Ammon's horn (tissue), 1 donor: ENCODE measurements around the gene RAX2.
"Not testable (repeated sequence)": the region's sequence is repeated elsewhere in the genome, so short reads cannot be mapped to it uniquely, and the experiment has no call there.

Experiments used
- DNase-seq: peaks from one replicate; pipeline ENCODE4 v3.0.0-alpha.2; 2016; ENCODE audit warnings: low spot score

Gene RAX2

DNA sequence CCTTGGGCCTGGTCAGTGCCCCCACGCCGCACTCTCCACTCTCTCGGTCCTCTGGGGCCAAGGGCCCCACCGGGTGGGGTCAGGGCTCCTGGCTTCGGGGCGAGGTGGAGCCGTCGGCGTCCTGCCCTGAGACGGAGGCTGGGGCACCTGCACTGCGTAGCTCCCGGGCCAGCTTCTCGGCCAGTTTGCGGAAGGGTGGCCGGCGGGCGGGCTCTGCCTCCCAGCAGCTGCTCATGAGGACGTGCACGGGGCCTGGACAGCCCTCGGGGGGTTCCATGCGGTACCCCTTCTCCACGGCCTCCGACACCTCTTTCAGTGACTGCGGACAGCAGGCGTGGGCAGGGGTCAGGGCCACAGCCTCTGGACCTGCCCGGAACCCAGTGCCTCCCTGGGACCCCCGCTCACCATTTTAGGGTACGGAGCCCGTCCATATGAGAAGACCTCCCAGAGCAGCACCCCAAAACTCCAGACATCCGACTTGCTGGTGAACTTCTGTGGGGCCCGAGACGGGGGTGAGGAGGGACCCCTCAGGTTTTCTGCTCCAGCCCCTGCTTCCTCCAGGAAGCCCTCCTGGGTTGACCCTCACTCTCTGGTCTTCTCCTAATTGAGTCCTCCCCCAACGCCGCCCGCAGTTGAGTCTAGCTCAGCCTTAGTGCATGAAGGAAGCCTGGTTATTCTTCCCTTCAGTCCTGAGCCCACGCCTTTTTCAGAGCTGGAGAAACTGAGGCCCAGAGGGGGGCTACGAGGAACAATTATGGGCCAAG lies 6.3 kb upstream of the RAX2 start:
- no peak for DNase-seq

DNA sequence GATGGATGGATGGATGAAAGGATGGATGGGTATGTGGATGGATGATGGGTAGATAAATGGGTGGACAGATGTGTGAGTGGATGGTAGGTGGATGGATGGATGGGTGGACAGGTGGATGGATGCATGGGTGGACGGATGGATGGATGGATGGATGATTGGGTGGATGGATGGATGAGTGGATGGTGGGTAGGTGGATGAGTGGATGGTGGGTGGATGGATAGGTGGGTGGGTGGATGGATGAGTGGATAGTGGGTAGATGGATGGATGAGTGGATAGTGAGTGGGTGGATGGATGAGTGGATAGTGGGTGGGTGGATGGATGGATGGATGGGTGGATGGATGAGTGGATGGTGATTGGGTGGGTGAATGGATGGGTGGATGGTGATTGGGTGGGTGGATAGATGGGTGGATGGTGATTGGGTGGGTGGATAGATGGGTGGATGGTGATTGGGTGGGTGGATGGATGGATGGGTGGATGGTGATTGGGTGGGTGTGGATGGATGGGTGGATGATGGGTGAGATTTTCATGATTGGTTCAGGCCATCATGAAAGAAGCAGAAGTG lies 4.5 kb upstream of the RAX2 start:
- DNase-seq: no peak

DNA sequence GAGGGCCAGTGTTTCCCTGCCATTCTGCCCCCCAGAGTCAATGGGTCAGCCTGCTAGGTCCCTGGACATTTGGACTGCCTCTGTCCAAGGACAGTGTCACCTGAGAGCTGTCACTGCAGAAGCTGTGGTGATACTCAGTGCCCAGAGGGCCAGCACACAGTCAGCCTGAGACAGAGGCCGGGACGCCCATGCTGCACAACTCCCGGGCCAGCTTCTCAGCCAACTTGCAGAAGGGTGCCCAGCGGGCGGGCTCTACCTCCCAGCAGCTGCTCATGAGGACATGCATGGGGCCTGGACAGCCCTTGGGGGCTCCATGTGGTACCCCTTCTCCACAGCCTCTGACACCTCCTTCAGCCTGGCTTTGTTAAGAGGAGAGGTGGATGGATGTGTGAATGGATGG lies 3.8 kb upstream of the RAX2 start:
- no peak for DNase-seq

DNA sequence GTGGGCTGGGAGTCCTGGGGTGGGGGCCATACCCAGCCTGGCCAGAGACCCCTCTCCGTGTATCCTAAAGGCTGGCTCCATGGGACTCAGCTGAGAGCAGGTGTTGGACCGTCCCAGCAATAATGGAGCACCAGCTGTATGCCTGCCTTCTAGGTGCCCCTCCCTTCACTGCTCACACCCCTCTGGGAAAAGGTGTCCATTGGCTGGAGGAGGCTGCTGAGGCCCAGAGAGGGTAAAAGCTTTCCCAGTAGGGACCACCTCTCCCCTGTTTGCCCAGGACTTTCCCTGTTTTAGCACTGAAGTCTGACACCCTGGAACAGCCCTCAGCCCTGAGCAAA lies 3.3 kb upstream of the RAX2 start:
- no peak for DNase-seq

DNA sequence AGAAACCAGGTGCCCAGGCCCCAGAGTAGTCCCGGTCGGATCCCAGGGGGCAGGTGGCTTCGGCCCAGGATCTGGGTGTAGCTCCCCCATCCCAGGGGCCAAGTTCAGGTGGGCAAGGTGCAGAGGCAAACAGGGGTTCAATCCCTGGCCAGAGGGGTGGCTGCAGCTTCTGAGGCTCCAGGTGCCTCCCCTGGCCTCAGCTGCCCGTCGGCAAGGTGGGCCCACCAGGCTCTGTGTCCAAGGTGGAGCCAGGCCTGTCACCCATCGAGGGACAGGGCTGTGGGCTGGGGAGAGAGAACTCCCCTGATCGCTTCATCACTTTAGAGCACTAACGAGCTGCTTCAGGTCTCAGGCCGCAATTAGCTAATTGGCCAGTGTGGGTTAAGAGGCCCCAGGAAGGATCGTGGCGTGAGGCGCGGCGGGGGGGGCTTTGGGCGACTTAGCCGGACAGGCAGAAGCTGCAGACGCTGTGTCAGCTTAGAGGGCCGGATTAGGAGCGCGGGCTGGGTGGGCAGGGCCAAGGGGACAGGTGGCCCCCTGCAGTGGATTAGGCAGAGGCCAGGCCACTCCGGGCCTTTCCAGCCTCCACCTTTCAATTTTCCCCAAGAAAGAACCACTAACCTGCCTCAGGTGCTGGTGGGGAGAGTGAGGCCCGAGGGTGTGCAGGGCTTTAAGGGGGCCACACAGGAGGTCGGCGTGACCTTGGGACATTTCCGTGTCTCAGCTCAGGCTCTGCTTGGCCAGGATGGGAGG lies 2.8 kb upstream of the RAX2 start:
- no peak for DNase-seq

DNA sequence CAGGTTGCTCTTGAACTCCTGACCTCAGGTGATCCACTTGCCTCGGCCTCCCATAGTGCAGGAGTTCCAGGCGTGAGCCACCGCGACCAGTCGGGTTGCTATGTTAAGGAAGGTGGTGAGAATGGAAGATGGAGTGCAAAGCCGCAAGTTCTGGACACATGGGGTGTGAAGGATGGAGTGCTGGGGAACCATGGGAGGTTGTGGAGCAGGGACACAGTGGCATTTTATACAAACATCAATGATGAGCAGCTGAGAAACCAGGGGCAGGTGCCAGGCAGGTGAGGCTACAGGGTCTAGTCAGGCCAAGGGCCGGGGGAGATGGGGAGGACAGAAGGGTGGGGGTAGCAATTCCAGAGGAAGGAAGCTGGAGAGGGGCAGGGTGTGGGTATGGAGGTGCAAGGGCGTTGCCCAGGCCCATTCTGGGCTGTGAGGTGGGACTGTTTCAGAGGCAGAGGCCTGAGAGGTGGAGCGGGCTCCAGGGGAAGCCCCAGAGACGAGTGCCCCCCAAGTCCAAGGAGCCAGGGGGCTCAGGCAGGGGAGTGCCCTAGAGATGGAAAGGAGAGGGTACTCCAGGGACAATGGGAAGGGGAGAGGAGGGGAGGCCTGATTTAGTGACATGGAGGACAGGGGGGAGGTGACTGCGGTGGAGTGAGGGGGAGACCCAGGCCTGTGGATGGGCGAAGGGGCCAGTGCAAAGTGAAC lies 1.9 kb upstream of the RAX2 start:
- no peak for DNase-seq

DNA sequence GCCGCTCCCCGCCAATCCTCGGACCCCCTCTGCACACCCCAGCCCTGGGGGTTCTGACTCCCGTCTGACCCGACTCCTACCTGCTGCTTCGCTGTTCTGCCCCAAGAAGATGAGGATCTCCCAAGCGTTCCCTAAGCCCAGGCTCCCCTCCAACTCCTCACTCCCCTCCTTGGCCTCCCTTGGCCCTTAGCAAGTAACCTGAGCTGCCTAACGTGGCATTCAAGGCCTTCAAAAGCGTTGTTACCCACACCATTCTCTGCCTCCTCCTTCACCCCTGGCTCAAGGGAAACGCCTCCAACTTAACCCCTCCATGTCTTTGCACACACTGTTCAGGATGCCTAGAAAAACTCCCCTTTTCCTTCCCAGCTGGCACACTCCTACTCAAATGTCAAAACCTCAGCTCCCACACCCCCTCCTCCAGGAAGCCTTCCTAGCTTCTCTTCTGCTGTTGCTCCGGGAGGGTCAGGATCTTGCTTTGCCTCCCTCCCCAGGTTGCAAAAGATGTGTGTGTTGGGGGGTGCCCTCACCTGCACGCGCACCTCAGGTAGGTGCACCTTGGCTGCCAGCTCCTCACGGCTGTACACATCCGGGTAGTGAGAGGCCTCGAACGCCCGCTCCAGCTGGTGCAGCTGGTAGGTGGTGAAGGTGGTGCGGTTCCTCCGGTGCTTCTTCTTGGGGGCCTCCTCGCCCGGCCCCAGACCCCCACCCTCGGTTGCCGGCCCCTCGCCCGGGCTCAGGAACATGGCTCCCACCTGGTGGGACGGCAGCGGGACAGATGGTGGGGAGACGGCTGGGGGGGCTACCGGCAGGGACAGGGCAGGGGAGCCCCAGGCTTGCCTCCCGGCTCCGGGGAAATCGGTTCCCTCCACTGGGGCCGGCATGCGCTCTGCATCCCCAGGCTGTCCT lies 775 bp downstream of the RAX2 start:
- no peak for DNase-seq

DNA sequence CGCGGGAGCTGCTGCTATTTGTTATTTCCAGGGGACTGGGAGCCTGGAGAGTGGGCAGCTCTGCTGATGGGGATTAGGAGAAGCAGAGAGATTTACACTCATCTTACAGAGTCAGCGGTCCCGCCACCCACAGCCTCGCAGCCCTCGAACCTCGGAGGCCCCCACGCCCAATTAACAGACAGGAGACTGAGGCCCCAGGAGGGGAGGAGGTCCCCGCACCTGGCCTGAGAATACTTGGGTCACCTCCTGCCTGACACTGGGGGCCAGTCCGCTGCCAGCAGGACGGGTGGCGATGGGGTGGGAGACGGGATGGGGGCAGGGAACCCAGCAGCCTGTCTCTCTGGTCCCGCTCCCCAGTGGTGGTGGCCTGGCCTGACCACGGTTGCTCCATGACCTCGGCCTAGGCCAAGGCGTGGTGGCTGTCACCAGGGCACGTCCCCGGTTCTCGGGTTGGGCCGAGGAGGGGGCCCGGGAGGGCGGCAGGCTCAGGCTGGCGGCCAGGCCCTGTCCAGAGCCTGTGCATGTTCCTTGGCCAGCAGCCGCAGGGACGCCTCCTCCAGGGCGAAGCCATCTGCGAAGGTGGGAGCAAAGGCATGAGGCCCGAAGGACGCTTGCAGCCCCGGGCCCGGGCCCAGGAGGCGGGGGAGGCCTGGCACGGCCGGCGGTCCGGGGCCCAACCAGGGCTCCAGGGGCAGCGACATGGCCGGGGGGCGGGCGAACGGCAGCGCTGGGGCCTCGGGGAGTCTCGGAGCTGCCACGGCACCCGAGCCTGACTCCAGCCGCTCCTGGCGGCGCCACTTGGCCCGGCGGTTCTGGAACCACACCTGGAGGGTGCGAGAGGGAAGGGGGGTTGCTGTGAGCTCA lies 1.7 kb downstream of the RAX2 start:
- no peak for DNase-seq

DNA sequence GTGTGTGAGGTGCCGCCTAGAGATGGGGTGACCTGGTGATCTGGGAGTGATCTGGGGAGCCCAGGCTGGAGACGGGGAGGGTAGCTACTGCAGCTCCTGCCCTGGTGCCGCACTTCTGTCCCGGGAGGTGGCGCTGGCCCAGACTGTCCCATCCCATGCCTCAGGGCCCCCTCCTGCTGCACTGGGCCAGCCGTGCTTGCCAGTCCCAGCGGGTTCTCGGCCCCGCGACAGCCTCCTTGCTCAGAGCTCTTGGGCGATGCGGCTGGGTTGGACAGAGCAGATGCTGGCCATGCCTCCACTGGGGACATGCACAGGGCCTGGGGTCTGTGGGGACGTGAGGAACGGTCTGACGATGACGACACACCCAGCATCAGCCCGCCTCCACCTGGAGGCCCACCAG lies 2.5 kb downstream of the RAX2 start:
- DNase-seq: no peak

DNA sequence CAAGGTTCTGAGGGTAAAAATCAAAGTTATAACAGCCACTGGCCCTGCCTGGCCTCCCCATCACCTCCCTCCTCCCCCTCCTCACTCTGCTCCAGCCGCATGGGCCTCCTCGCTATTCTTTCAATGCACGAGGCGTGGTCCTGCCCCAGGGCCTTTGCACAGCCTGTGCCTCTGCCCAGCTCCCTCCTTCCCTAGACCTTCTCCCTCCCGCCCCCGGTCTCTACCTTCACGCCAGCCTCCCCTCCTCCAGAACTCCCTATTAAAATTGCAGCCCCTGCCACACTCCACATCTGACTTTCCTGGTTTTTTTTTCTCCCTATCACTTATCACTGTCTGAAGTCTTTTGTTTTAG lies 3.3 kb downstream of the RAX2 start:
- DNase-seq: no peak

DNA sequence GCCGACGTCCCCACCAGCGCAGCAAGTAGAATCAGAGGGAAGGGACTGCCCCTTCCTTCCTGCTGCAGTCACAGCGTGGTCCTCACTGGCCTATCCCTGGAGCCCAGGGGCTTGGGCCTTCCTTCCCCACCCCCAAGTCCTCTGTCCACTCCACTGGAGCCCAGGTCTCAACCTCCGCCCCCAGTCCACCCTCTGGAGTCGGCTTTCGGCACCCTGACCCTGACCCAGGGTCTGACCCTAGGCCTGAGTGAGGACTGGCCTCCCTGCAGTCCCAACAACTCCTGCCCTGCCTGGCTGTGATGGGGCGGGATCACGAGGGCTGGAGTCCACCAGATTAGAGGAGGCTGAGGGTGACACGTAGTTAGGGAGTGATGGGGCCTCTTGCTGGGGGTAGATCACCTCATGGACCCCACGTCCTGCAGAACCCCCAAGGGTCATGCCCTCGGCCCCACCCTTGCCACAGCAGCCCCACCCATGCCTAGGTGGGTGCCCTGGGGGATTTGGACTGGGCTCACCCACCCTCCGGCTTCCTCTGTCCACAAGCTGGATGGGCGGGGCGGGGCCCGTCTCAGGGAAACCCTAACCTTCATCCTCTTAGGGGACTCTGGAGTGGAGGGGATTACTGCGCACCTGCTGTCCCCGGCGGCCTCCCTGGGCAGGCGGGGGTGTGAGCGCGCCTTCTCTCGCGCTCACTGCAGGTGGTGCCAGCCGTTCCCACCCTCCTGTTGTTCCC lies 3.8 kb downstream of the RAX2 start:
- DNase-seq: no peak

DNA sequence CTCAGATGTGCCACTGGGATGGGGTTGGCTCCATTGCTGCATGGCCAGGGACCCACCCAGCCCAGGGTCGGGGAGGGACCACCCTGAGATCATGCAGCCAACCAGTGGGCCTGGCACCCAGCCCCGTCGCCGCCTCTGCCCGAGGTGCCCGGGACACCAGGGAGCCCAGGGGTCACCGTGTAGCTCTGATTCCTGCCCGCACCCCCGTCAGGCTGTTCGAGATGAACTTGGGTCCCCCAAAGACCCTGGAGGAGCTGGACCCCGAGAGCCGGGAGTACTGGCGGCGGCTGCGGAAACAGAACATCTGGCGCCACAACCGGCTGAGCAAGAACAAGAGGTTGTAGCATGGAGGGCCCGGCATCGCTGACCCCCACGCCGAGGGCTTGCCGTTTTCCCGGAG lies 5.0 kb downstream of the RAX2 start:
- DNase-seq: no peak

DNA sequence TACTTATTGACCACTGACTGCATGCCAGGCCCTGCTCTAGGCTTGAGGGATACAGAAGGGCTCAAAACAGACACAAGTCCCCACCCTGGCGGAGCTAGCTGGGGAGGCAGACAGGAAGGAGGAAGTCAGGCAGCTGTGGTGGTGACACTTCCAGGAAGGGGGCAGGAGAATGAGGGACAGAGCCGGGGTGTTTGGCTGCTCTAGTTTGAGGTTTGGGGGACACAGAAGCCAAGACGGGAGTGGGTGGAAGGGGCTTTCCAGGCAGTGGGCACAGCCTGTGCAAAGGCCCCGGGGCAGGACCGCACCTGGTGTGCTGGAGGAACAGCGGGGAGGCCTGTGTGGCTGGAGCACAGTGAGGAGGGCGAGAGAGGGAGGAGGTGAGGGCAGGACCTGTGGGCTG lies 5.5 kb downstream of the RAX2 start:
- DNase-seq: no peak

DNA sequence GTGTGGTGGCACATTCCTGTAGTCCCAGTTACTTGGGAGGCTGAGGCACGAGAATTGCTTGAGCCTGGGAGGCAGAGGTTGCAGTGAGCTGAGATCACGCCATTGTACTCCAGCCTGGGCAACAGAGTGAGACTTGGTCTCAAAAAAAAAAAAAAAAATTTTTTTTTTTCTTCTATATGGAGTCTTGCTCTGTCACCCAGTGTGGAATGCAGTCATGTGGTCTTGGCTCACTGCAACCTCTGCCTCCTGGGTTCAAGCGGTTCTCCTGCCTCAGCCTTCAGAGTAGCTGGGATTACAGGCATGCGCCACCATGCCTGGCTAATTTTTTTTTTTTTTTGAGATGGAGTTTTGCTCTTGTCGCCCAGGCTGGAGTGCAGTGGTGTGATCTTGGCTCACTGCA lies 6.3 kb downstream of the RAX2 start:
- not testable (repeated sequence) for DNase-seq

DNA sequence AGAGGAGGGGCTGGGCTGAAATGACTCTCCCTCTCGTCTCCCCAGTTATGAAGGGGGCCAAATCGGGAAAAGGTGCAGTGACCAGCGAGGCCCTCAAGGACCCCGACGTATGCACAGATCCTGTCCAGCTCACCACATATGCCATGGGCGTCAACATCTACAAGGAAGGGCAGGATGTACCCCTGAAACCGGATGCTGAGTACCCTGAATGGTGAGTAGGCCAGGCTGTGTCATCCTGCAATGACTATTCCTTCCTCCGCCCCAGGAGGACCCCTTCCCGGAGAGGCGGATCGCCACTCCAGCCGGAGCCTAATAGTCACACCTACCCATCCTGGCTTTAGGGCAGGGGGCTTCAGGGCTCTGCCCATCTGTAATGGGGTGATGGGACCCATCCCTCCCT lies 6.9 kb downstream of the RAX2 start:
- no peak for DNase-seq

DNA sequence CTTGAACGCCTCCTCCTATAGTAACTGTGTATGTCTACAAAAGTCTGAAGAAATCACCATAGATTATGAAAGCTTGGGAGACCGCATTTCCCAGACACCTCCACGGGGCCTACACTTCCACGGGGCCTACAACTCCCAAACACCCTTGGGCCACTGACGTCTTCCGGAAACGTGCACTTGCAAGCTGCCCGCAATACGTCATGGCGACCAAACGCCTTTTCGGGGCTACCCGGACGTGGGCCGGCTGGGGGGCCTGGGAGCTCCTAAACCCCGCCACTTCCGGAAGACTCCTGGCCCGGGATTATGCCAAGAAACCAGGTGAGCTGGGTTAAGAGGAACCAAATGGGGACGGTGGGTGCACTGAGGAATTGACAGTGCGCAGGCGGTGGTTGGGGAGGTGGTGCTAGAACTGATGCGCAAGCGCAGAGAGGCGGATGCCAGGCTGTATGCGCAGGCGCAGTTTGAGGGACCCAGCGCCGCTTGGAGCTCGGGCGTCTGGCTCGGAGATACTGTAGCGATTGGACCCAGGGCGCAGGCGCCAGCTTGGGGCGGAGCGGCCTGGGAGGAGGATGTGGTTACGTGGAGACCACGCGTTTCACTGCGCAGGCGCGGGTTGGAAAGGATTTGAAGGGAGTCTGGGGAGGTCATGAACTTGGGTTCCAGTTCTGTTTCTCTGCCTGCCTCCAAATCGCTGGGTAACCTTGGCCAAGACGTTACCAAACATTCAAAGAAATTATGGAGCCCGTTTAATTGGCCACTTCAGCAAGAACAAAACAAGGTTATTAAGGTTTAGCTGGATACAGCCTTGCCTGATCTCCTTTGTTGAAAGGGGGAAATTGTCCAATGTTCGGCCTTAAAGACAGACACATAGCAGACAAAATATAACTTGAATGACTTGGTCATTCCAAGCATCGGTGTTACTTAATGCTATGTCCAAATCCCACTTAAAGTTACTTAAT lies 9.2 kb downstream of the RAX2 start, which contains the start of gene MRPL54:
TSS of gene MRPL54 (plus strand) at position 182 of the 959 bp plus-strand sequence. CDS start at position 201, 19 bp downstream.
- peak; percentile 99 for DNase-seq

DNA sequence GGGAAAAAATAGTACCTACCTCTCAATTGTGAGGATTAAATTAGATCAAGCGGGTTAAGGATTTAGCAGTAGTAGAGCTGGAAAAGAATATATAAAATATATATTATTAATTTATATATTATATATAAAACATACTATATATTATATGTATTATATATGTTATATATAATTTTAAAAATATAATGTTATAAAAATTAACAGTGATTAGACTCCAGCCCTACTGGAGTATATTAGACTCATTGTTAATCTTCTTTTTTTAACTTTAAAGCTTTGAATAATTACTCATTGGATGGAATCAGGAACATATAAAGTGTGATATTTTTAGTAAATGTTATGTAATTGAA lies 9.9 kb downstream of the RAX2 start:
- DNase-seq: no peak

DNA sequence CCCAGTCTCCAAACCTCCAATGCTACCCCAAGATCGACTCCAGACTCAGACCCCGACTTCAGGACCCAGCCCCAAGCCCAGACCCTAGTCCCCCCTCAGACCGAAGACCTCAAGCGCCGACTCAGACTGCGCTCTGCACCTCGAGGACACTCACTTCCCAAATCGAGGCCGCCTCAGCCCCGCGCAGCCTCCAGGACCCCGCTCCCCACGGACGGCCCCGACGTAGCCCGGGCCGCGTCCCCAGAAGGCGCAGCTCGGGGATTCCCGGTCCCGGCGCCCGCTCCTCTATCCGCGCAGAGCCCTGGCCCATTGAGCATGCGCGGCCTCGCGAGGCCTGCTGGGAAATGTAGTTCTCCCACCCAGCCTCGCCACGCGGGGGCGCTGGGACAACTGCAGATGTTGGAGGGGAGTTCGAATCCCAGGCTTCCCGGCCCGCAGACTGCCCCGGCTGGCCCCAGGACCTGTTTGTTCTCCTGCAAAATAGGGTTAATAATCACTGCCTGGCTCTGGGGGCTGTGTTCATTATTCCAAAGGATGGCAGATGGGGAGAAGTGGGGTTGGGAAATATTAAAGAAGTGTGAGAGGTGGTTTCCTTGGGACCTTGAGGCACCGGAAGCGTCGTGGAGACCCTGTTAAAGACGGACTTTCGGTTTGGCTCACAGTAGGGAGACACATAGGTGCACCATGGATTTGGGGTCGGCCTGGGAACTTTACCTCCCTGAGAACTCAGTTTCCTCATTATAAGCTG lies 10.5 kb downstream of the RAX2 start, which contains the start of gene APBA3:
TSS of gene APBA3 (minus strand) at position 311 of the 748 bp plus-strand sequence. CDS start 1,428 bp downstream, outside the sequence.
- DNase-seq: peak; percentile 88
